PC-3 (cell line): Measurements from ENCODE around the gene COL19A1. TPM values are rescaled to one million over a fixed set of nuclear protein-coding genes. Genes with fewer than 3 reads are reported as not detected.

Source experiments
- ATAC-seq: fragments of 200-7000 bp; cut with Tn5 transposase; 2 replicates; pipeline ENCODE4 v1.9.1; 2020; ENCODE audit warnings: mild to moderate bottlenecking, moderate library complexity
- BruUV-seq: library from RNA; stranded (reverse); fragments of 400-500 nt; replicated peaks from 2 replicates; lab custom pipeline; 2021; lab: Mats Ljungman, UMichigan
- CTCF ChIA-PET: fragments of 300-600 bp; sonication (Branson Sonifier 250); formaldehyde crosslinking; loops from one replicate; lab custom pipeline; 2022; ENCODE audit warnings: antibody characterized with exemption; lab: Charles Lee
- POLR2A ChIA-PET: fragments of 300-600 bp; sonication (Branson Sonifier 250); formaldehyde crosslinking; loops from one replicate; lab custom pipeline; 2022; ENCODE audit warnings: antibody characterized with exemption; ENCODE audit not compliant: unreplicated experiment; lab: Charles Lee
- DNase-seq: peaks from one replicate; pipeline ENCODE4 v3.0.0-alpha.2; 2015
- H2AFZ ChIP-seq: fragments of 300-600 bp; sonication (generic); 2 replicates; pipeline ENCODE4 v1.6.0; 2016; ENCODE audit warnings: antibody characterized with exemption, low read length
- H3F3A ChIP-seq: fragments of 300-600 bp; sonication (generic); one replicate; pipeline ENCODE4 v1.6.0; 2017; ENCODE audit warnings: antibody characterized with exemption, low read length, control low read depth, mild to moderate bottlenecking; ENCODE audit not compliant: unreplicated experiment
- H3K27ac ChIP-seq: fragments of 300-600 bp; sonication (generic); 2 replicates; pipeline ENCODE4 v1.5.1; 2016; ENCODE audit warnings: mild to moderate bottlenecking, low read length
- H3K27me3 ChIP-seq: fragments of 300-600 bp; sonication (generic); 2 replicates; pipeline ENCODE4 v1.6.1; 2016; ENCODE audit warnings: low read length, mixed read lengths
- H3K36me3 ChIP-seq: fragments of 300-600 bp; sonication (generic); 2 replicates; pipeline ENCODE4 v1.6.1; 2016; ENCODE audit warnings: low read depth, mixed run types, low read length, mixed read lengths
- H3K4me1 ChIP-seq: fragments of 300-600 bp; sonication (generic); 2 replicates; pipeline ENCODE4 v1.5.1; 2016; ENCODE audit warnings: low read length; ENCODE audit not compliant: insufficient read depth
- H3K4me2 ChIP-seq: fragments of 300-600 bp; sonication (generic); 2 replicates; pipeline ENCODE4 v1.6.0; 2016; ENCODE audit warnings: low read length
- H3K4me3 ChIP-seq: fragments of 300-600 bp; sonication (generic); 2 replicates; pipeline ENCODE4 v1.5.1; 2016; ENCODE audit warnings: mild to moderate bottlenecking, low read length, mixed read lengths
- H3K79me2 ChIP-seq: fragments of 300-600 bp; sonication (generic); 2 replicates; pipeline ENCODE4 v1.6.1; 2017; ENCODE audit warnings: low read length, mixed read lengths
- H3K9ac ChIP-seq: fragments of 300-600 bp; sonication (generic); 2 replicates; pipeline ENCODE4 v1.6.0; 2016; ENCODE audit warnings: mild to moderate bottlenecking, low read length
- H3K9me2 ChIP-seq: fragments of 300-600 bp; sonication (generic); replicated peaks from 2 replicates; pipeline ENCODE4 v1.6.1; 2016; ENCODE audit warnings: mixed run types, low read length, mixed read lengths
- H3K9me3 ChIP-seq: fragments of 300-600 bp; sonication (generic); 2 replicates; pipeline ENCODE4 v1.6.1; 2016; ENCODE audit warnings: low read length, mixed read lengths
- H4K20me1 ChIP-seq: fragments of 300-600 bp; sonication (generic); 2 replicates; pipeline ENCODE4 v1.6.1; 2016; ENCODE audit warnings: low read length, mixed read lengths
- EZH2 ChIP-seq: fragments of 300-600 bp; sonication (generic); IDR thresholded peaks from one replicate; pipeline ENCODE4 v1.6.1; 2017; ENCODE audit warnings: antibody characterized with exemption, mild to moderate bottlenecking, low read length; ENCODE audit not compliant: unreplicated experiment
- EZH2phosphoT487 ChIP-seq: fragments of 300-600 bp; sonication (generic); IDR thresholded peaks from 2 replicates; pipeline ENCODE4 v1.6.1; 2018; ENCODE audit warnings: mild to moderate bottlenecking, antibody characterized with exemption, low read length, borderline replicate concordance
- intact Hi-C: fragments of 100-400 bp; cut with micrococcal nuclease; formaldehyde crosslinking; loops from 2 replicates; pipeline ENCODE4 v1.9.0; 2023
- total RNA-seq: library from RNA; depleted of rRNA; stranded (reverse); fragments of >200 nt; gene quantifications from 2 replicates; pipeline ENCODE4 v1.2.3, GENCODE V29; 2014
- TF ChIP-seq, protein P1 (sequence below): fragments of 300-600 bp; sonication (generic); conservative IDR thresholded peaks from 2 replicates; pipeline ENCODE4 v1.5.1; 2017; ENCODE audit warnings: antibody characterized with exemption, low read depth, mild to moderate bottlenecking, low read length

COL19A1 gene
- total RNA-seq, 1 experiment from 2014 or later = not detected

DNA sequence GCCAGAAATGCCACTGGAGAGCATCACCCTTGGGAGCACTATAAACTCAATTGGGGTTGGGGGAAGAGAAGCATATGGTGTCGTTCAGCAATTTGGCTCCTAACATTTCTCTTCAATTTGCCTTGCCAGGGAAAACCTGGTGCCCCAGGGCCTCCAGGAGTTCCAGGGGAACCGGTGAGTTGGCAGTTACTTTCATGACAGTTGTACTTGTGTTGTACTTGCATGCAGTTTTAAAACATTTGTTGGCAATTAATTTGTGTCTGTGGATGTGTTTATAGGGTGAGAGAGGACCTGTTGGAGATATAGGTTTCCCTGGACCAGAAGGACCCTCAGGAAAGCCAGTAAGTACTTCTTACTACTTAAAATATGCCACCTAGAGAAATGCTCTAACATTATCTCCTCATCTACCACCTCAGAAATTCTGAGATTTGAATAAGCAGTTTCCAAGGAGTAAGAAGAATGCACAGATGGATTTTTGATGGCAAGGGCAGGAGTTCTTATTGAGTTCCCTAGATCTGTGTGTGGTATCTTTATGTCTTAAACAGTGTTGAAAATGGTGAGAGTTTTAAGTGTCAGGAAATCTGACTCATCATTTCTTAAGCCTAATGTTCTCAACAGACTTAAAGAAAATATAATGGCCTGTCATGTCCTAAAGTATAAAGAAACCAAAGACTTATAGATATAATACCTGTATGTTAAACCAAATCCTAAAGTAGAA, 314.0 kb downstream of the COL19A1 start:
- H3K9ac ChIP-seq = no peak overlapping the region
- intact Hi-C loops = no loop called here
- ChIA-PET CTCF (no interaction called here), POLR2A (no interaction called here)
- no peaks in the 10 kb centered on the region for H3K9me2 ChIP-seq
- BruUV-seq = no TSS peak
- DNase-seq (no peak), ATAC-seq (no peak)
- H3K79me2 ChIP-seq = no peaks in the 10 kb centered on the region
- no peaks in the 10 kb centered on the region for H3K36me3 ChIP-seq
- no peaks in the 10 kb centered on the region for H3K9me3 ChIP-seq
- H2AFZ ChIP-seq = no peak overlapping the region
- H3K4me1 ChIP-seq = no peaks in the 10 kb centered on the region
- H4K20me1 ChIP-seq = no peaks in the 10 kb centered on the region
- no peaks in the 10 kb centered on the region for H3F3A ChIP-seq
- H3K27ac ChIP-seq = no peak overlapping the region
- no peaks in the 10 kb centered on the region for H3K27me3 ChIP-seq
- H3K4me2 ChIP-seq = no peak overlapping the region
- TF ChIP-seq EZH2phosphoT487 (no peak), EZH2 (no peak)
- TF ChIP-seq, protein P1, sequence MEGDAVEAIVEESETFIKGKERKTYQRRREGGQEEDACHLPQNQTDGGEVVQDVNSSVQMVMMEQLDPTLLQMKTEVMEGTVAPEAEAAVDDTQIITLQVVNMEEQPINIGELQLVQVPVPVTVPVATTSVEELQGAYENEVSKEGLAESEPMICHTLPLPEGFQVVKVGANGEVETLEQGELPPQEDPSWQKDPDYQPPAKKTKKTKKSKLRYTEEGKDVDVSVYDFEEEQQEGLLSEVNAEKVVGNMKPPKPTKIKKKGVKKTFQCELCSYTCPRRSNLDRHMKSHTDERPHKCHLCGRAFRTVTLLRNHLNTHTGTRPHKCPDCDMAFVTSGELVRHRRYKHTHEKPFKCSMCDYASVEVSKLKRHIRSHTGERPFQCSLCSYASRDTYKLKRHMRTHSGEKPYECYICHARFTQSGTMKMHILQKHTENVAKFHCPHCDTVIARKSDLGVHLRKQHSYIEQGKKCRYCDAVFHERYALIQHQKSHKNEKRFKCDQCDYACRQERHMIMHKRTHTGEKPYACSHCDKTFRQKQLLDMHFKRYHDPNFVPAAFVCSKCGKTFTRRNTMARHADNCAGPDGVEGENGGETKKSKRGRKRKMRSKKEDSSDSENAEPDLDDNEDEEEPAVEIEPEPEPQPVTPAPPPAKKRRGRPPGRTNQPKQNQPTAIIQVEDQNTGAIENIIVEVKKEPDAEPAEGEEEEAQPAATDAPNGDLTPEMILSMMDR = no peak
- H3K4me3 ChIP-seq = no peak overlapping the region

DNA sequence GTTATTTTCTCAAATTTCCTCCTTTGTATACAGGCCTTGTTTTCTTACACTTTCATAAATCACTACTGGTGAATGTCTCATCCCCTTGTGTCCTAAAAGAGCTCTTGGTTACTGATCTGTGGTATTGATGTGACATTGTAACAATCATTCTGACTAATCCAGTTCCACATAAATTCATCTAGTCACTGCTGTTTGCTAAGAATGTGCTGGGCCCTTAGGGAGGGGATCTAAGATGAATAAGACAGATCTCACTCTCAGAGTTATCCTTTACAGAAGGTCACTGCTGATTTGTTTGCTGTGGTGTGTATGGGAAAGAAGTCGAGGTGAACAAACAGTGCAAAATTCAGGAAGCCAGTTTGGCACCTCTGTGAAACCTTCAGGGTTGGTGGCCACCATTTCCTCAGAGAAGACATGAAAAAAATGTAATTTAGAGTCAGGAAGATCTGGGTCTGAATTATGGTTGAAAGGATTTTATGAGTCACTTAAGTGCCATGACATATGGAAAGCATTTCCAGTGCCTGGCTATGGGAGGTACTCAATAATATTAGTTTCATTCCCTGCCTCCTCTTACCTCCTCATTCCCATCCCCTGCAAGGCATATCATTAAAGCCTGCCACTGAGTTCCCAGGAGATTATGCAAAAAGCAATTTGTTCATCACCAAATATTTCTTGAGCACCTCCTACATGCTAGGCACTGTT, 314.7 kb downstream of the COL19A1 start:
- Histone ChIP-seq H3F3A (no peaks in the 10 kb centered on the region), H3K9me3 (no peaks in the 10 kb centered on the region), H3K4me3 (no peak overlapping the region), H3K27me3 (no peaks in the 10 kb centered on the region), H4K20me1 (no peaks in the 10 kb centered on the region), H2AFZ (no peak overlapping the region), H3K9me2 (no peaks in the 10 kb centered on the region), H3K4me2 (no peak overlapping the region), H3K36me3 (no peaks in the 10 kb centered on the region), H3K79me2 (no peaks in the 10 kb centered on the region), H3K9ac (no peak overlapping the region), H3K27ac (no peak overlapping the region), H3K4me1 (no peaks in the 10 kb centered on the region)
- TF ChIP-seq, protein P1 = no peak
- TF ChIP-seq EZH2 (no peak), EZH2phosphoT487 (no peak)
- BruUV-seq = no TSS peak
- ChIA-PET CTCF (no interaction called here), POLR2A (no interaction called here)
- peak; percentile 11 for DNase-seq
- no peak for ATAC-seq
- intact Hi-C loops = no loop called here

DNA sequence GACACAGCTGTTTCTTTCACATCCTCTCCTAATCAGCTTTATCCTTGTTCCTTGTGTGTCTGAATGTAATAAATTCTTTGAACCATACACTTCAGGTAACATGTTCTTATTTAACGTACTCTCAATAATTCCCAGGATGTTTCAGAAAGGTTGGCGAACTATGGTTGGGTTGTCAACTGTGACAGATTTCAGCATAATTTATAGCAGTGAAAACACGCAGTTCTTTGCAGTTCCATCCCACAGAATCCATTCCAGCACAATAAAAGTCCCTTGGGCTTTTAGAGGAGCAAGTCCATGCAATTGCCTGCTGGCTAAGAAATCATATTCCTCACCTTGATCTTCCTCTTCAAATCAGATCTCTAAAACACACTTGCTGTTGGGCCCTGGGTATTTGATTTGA, 317.2 kb downstream of the COL19A1 start:
- intact Hi-C loops = no loop called here
- POLR2A ChIA-PET = no interaction called here
- H3K9me3 ChIP-seq = no peaks in the 10 kb centered on the region
- no peak overlapping the region for H3K27ac ChIP-seq
- no peak overlapping the region for H3K4me2 ChIP-seq
- H2AFZ ChIP-seq = no peak overlapping the region
- H3K9ac ChIP-seq = no peak overlapping the region
- H3F3A ChIP-seq = no peaks in the 10 kb centered on the region
- ATAC-seq (no peak), DNase-seq (no peak)
- no peaks in the 10 kb centered on the region for H3K79me2 ChIP-seq
- H3K36me3 ChIP-seq = no peaks in the 10 kb centered on the region
- no peaks in the 10 kb centered on the region for H3K4me1 ChIP-seq
- TF ChIP-seq EZH2phosphoT487 = no peak
- TF ChIP-seq, protein P1 = no peak
- TF ChIP-seq EZH2 = no peak
- H3K9me2 ChIP-seq = no peaks in the 10 kb centered on the region
- CTCF ChIA-PET = no interaction called here
- H3K4me3 ChIP-seq = no peak overlapping the region
- H4K20me1 ChIP-seq = no peaks in the 10 kb centered on the region
- BruUV-seq = no TSS peak
- H3K27me3 ChIP-seq = no peaks in the 10 kb centered on the region
